ENCODE measurements around the gene S1PR4.

S1PR4 gene, protein sequence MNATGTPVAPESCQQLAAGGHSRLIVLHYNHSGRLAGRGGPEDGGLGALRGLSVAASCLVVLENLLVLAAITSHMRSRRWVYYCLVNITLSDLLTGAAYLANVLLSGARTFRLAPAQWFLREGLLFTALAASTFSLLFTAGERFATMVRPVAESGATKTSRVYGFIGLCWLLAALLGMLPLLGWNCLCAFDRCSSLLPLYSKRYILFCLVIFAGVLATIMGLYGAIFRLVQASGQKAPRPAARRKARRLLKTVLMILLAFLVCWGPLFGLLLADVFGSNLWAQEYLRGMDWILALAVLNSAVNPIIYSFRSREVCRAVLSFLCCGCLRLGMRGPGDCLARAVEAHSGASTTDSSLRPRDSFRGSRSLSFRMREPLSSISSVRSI

DNA sequence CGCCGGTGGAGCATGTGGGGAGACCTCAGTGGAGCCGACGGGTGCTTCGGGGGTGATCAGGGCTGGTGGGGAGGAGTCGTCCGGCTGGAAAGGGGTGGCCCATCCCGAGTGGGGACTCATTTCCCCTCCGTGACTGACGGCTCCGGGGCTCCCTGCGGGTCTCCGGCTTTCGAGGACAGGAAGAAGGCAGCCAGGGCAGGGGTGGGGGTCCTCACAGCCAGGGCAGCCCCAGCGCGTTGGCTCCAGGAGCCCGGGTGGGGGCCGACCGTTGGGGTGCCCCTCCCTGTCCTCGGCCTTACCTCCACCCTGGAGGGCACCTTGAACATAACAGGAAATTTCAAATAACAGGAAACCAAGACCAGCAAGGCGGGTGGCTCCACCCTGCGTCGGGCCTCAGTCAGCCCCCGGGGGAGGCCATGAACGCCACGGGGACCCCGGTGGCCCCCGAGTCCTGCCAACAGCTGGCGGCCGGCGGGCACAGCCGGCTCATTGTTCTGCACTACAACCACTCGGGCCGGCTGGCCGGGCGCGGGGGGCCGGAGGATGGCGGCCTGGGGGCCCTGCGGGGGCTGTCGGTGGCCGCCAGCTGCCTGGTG, at the start of gene S1PR4:
Gene S1PR4, plus strand, starts transcription at position 393 of the 596 bp plus-strand sequence. Its CDS starts 24 bp downstream, at position 417.
- no peak for DNase-seq

DNA sequence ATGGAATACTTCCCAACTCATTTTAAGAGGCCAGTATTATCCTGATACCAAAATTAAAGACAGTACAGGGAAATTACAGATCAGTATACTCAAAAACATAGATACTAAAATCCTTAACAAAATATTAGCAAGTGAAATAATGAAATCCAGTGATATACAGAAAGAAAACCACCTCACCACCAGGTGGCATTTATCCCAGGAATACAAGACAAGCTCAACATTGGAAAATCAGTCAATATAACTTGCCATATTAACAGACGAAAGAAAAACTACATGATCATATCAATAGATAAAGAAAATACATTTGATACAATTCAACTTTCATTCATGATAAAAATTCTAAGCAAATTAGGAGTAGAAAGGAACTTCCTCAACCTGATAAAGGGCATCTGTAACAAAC, 49.5 kb upstream of the S1PR4 start:
- no peak for DNase-seq

DNA sequence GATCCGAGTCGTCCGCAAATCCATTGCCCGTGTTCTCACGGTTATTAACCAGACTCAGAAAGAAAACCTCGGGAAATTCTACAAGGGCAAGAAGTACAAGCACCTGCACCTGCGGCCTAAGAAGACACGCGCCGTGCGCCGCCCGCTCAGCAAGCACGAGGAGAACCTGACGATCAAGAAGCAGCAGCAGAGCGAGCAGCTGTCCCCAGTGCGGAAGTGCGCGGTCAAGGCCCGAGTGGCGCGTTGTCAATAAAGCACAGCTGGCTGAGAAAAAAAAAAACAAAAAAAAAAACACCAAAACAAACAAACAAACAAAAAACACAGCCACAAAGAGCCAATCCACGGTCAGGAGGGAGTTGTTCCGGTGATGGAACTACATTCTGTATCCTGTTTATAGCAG, 47.4 kb upstream of the S1PR4 start:
- no peak for DNase-seq

DNA sequence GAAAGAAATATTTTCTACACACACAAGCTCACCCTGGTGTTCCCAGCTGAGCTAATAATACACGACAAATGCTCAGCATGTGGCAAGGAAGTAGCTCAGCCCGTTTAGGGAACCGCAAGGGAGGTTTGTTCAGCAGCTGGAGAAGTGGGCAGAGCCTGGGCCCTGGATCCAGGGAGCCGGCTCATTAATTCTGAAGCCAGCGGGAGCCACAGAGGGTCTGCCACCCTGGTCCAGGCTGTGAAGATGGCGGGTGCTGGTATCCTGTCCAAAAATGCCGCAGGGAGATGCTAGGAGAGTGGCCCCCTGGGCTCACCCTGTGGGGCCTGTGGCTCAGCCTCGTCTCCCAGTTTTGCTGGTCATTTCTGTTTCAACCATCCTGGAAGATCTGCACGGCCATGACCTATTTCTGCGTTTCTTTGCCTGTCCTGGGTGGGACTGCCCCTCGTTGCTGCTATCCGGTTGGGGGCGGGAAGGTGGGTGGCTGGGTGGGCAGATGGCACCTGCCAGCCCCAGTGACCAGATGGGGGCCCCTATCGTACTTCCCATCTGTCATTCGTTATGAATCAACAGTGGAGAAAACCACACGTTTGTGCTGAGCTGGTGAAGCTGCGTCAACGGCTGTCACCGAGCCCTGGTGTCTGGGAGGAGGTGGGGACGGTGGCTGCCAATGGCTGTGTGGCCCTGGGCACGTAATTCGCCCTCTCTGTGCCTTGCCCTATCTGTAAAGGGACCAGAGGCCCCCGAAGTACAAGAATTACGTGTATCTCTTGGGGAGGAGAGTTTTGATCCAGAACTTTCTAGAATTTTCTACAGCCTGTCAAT, 45.4 kb upstream of the S1PR4 start:
- no peak for DNase-seq

DNA sequence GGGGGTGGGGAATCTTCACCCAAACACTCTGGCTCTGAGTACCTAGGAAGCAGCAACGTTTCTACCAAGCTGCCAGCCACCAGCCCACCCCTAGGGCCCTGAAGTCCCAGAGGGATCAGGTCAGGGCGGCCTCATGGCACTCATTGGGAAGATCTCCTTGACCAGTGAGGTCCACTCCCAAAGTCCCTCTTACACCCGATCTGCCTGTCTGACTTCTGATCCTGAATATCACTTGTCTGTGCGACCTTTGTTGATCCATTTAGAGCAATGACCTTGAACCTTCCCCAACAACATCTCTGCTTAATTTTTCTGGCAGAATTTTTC, 44.8 kb upstream of the S1PR4 start:
- DNase-seq, result no peak

DNA sequence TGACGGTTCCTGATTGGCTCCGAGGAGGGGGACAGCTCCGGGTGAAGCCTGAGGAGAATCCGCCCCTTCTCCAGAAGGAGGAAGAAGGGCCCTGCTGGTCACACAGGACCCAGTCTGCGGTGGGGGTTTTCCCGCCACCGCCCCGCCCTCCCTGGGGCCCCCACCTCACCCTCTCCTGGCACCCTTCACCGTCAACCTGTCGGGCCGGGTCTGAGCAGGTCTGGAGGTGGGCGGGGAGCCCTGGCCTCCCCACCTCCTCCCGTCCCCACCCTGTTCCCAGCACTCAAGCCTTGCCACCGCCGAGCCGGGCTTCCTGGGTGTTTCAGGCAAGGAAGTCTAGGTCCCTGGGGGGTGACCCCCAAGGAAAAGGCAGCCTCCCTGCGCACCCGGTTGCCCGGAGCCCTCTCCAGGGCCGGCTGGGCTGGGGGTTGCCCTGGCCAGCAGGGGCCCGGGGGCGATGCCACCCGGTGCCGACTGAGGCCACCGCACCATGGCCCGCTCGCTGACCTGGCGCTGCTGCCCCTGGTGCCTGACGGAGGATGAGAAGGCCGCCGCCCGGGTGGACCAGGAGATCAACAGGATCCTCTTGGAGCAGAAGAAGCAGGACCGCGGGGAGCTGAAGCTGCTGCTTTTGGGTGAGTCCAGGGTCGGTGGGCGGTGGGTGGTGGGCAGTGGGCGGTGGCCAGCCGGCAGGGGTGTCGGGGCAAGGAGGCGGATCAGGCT, 42.4 kb upstream of the S1PR4 start, which contains the start of gene GNA15:
Gene GNA15, plus strand, starts transcription at position 73 of the 723 bp plus-strand sequence. Its CDS starts 418 bp downstream, at position 491.
- DNase-seq, result no peak

DNA sequence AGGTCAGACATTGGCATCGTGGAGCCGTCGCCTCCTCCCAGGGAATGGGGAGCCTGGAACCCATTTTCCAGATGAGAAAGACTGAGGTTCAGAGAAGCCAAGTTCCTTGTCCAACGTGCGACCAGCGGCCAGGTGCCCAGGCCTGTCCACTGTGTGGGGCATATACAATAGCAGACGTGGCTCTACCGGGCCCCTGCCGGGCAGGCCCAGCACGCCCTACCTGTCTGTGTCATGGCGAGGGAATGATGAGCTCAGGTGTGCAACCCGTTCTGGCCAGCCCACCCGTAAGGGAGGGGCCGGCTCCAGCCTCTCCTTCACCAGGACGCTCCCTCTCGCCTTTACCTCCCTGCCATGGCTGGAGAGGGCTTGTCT, 41.9 kb upstream of the S1PR4 start:
- DNase-seq, result no peak

DNA sequence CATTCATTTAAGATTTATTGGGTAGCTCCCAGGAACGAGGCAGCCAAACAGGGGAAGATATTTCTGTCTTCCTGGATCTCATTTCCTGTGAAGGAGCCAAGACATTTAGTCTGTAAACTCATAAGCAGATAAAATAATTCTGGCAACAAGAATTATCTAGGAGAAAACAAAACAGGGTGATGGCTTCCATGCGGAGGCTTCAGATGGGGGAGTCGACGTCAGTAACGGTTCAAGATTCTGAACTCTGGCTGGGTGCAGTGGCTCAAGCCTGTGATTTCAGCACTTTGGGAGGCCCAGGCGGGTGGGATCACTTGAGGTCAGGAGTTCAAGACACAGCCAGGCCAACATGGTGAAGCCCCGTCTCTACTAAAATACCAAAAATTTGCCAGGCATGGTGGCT, 41.5 kb upstream of the S1PR4 start:
- DNase-seq, result no peak

DNA sequence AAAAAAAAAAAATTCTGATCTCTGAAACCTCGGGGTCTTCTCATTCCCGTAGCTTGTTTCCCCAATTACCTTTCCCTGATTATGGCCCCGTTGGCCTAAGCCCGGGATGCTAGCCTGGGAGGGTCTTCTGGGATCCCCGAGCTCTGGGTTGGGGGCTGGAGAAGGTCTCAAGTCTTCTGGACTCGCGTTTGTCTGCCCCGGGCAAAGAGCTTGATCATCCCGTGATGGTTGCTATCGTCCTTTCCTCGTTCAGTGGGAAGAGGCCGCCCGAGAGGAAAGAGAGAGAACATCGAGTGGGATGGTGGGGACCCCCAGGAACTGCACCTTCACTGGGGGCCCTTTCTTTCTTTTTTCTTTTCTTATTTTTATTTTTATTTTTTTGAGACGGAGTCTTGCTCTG, 40.3 kb upstream of the S1PR4 start:
- no peak for DNase-seq

DNA sequence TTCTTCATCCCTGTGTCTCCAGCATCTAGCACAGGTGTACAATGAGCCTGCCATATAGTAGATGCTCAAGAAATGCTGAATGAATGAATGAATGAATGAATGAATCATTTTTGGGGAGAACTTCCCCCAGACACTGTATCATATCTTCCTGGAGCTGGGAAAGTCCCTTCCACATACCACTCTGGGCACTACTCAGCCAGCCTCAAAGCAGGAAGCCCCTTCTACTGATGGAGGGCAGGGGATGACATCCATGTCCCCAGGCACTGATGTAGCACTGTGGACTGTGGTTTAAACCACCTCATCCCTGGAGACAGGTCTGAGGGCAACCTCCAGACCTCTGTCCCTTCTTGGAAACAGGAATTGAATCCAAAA, 37.9 kb upstream of the S1PR4 start:
- no peak for DNase-seq

DNA sequence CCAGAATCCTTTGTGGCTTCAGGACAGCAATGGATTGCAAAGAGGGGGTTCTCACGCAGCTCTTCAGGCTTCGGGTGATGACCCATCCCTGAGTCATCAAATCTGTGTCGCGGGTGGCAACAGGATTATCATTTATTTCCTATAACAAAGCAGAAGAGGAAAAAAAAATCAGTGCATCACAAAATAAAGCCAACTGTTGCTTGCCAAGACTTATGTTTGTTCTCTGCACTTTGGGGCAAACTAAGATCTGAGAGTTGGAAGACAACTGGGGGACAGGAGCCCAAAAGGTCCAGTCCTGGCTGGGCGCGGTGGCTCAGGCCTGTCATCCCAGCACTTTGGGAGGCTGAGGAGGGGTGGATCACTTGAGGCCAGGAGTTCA, 36.3 kb upstream of the S1PR4 start:
- DNase-seq, result no peak

DNA sequence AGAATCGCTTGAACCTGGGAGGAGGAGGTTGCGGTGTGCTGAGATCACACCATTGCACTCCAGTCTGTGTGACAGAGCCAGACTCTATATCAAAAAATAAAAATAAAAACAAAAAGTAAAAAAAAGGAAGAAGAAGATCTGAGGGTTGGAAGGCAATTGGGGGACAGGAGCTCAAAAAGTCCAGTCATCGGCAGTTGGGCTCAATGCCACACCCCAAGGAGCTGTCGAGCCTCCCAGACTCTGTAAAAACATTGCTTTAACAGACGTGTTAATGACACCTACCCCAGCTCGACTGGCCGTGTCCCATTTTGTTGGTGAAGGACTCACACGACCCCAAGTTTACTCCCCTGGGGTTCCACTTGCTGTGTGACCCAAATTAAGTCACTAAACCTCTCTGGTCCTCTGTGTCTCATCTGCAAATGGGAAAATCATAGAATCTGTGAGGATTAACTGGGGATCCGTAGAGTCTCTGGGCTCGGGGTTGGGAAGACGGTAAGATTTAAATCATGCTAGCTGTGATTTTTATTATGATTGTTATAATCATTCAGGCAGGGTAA, 35.7 kb upstream of the S1PR4 start:
- DNase-seq, result no peak

DNA sequence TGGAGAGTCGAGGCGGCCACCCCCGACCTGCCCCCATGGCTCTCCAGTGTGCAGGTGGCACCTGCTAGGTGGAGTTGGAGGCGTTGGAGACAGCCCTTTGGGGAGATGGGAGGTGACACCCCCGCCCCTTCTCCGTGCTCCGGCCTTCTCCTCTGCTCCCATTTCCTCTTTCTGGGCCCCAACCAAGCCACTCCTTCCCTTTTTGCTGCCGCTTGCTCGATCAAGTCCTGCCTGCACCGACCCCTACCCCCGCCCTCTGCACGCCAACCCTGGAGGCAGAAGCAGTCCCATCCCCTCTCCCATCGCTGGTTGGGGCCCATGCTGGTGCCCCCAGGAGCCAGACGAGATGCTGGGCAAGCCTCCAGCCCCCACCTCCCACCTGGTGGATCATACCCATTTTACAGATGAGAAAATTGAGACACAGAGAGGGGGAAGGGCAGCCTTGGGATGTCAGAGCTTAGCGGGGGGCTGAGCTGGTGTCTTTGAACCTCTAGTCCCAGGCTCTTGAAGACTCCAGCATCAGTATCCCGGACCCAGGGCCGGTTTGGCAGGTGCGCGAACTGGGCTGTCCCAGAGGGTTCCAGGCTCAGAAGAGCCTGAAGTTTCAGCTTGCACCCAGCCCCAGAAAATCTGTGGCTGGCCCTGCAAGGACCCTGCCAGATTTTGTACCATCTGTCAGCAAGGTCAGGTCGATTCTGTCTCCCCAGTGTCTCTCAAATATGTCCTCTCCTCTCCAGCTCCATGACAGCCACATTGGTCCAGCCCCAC, 32.5 kb upstream of the S1PR4 start:
- no peak for DNase-seq

DNA sequence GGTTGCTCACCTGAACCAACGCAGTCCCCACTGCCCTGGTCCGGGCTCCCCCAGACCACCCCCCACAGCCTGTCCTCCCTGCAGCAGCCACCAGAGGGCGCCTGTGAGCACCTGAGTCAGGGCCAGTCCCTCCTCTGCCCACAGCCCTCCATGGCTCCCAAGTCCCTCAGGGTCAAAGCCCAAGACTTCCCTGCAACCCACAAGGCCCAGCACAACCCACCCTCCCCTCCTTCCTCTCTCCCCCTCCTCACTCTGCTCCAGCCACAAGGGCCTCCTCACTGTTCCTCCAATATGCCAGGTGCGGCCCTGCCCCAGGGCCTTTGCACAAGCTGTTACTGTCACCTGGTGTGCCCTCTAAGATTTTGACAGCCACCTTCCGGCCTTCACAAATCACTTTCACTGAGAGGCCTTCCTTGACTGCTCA, 31.9 kb upstream of the S1PR4 start:
- DNase-seq, result no peak

DNA sequence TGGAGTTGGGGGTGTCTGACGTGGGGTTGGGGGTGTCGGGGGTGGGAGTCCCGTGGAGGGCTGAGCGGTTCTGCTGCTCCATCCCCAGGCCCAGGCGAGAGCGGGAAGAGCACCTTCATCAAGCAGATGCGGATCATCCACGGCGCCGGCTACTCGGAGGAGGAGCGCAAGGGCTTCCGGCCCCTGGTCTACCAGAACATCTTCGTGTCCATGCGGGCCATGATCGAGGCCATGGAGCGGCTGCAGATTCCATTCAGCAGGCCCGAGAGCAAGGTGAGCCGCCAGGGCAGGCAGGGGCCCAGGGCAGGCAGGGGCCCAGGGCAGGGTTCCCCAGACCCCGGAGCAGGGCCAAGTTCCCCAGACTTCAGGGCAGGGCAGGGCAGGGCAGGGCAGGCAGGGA, 30.1 kb upstream of the S1PR4 start:
- DNase-seq, result no peak

DNA sequence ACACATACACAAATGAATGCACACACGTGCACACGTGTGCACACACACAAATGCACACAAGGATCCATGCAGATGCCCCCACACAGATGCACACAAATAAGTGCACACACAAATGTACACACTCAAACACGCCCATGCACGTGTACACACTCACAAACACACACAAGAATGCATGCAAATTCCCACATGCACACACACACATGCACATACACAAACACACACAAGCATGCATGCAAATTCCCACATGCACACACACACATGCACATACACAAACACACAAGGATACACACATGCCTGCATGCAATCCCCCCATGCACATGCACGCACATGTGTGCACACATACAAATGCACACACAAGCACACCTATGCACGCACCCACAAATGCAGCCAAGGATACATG, 29.5 kb upstream of the S1PR4 start:
- no peak for DNase-seq

DNA sequence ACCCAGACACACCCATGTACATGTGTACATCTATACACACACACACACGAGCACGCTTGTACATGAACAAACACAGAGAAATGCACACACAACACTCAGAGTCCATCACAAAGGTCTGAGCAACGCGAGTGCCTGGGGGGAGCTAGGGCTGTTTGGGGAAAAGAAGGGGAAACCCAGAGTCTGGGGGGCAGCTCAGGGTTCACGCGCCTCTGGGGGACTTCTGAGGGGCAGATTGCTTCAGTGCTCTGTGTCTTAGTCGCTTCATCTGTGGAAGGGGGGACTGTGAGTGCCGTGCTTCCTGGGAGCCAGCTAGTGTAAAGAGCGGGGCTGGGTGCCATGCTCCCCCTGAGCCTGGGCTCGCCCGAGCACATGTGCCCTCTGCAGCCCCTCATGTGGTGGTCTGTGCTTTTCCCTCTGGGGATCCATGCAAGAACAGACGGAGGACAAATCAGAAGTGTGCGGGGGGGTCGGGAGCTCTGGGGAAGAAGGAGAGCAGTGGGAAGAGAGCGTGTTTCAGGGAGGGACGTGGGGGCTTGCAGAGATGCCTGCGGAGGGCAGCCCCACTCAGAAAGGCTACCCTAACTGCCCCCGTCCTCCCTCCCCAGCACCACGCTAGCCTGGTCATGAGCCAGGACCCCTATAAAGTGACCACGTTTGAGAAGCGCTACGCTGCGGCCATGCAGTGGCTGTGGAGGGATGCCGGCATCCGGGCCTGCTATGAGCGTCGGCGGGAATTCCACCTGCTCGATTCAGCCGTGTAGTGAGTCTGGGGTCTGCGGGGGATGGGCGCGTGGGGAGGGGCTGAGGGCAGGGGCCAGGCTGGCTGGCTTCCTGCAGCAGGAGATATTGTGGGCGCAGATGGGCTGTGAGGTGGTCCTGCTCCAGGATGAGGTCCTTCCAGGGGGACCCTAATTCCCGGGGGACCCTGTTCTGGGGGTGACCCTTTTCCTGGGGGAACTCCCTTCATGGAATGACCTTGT, 28.8 kb upstream of the S1PR4 start:
- no peak for DNase-seq

DNA sequence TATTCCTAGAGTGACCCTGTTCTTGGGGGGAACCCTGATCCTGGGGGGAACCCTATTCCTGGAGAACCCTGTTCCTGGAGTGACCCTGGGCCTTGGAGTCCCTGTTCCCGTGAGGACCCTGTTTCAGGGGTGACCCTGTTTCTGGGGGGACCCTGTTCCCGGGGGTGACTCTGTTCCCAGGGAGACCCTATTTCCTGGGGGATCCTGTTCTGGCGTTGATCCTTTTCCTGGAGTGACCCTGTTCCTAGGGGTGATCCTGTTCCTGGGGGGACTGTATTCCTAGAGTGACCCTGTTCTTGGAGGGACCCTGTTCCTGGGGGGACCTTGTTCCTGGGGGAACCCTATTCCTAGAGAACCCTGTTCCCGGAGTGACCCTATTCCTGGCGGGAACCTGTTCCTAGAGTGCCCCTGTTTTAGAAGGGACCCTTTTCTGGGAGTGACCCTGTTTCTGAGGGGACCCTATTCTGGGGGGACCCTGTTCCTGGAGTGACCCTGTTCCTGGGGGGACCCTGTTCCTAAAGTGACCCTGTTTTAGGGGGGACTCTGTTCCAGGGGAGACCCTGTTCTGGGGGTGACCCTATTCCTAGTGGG, 27.7 kb upstream of the S1PR4 start:
- no peak for DNase-seq

DNA sequence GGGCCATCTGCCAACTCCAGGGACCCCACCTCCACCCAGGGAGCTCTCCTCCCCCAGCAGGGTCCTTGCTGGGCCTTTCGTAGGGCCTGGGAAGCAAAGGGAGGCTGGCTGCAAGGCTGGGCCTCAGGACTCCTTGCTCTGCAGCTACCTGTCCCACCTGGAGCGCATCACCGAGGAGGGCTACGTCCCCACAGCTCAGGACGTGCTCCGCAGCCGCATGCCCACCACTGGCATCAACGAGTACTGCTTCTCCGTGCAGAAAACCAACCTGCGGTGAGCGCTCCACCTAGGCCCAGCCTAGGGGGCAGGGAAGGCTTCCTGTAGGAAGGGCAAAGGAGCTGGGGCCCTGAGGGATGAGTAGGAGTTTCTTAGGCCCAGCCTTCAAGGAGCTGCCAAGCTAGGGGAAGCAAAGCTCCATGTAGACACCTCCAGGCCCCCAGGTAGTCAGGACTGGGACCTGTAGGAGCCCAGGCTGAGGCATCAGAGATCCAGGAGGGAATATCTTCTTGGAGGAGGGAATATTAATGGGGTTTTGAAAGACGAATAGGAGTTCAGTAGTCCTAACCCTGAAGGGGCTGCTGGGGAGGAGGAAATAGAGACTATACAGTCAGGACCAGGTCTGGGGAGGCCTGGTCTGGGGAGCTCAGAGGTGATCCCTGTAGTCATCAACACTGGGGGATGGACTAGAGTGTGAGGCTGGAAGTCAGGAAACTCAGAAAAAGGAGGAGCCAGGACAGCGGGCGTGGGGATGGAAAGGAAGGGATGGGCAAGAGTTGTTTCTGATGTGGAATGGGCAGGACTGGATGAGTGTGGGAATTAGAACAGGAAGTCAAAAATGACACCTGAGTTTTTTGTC, 26.8 kb upstream of the S1PR4 start:
- no peak for DNase-seq

DNA sequence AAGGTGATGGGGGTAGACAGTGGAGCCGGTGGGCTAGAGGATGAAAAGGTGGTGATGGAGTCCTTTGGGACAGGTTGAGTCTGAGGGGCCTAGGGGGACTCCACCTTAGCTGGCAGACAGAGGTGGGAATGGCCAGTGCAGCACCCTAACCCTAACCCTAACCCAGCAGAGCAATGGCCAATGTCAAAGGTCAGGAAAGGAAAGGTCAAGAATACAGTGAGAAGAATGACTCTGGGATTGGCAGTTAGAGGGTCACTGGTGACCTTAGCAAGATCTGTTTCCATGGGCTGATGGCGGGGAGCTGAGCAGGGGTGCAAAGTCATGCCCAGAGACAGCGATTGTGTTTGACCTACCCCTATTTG, 26.2 kb upstream of the S1PR4 start:
- no peak for DNase-seq

All from NCI-H187 (cell line).